Transverse colon (tissue), 3 donors: Measurements from ENCODE around the gene ADCY1.

Experiments
- CTCF ChIP-seq, 5 experiments: fragments of 200-600 bp in 3 of 5; fragments of 450-650 bp in 2 of 5; sonication (generic) in 3 of 5; IDR thresholded peaks; 1 replicate in 2 of 5; 2 replicates in 3 of 5; pipeline ENCODE4 v1.5.1; 2016 to 2017; ENCODE audit warnings: antibody characterized with exemption in 5 of 5, inconsistent platforms in 3 of 5, mild to moderate bottlenecking in 2 of 5, moderate library complexity in 1 of 5
- EP300 ChIP-seq: sonication (generic); formaldehyde crosslinking; IDR thresholded peaks from one replicate; pipeline ENCODE4 v1.6.1; 2017; ENCODE audit warnings: antibody characterized with exemption, low read depth
- POLR2A ChIP-seq: fragments of 450-650 bp; IDR thresholded peaks from one replicate; pipeline ENCODE4 v1.6.1; 2016; ENCODE audit warnings: antibody characterized with exemption, mild to moderate bottlenecking, moderate library complexity

DNA sequence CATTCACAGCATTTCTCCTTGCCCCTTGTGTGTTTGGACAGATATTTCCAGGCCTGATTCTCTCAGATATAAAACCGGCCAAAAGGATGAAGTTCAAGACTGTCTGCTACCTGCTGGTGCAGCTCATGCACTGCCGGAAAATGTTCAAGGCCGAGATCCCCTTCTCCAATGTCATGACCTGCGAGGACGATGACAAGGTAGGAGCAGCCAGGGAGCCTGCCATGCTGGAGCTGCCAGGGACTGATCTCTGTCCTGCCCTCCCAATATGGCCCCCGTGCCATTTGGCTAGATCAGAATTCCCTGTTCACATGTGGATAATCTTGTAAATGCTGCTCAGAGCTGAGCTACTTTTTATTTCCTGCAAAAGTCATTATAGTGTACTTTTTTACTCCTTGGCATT lies 87.8 kb downstream of the ADCY1 start:
- TF ChIP-seq CTCF (IDR thresholded peaks at IDR 0.05): no peak
- TF ChIP-seq POLR2A: no peak
- no peak for TF ChIP-seq EP300
